Calu3 (cell line): Measurements from ENCODE around the gene NBPF1. TPM values are rescaled to one million over a fixed set of nuclear protein-coding genes. Genes with fewer than 3 reads are reported as not detected.
"Not testable (repeated sequence)": the region's sequence is repeated elsewhere in the genome, so short reads cannot be mapped to it uniquely, and the experiment has no call there.

Source experiments
- BruUV-seq: library from RNA; stranded (reverse); fragments of 400-500 nt; replicated peaks from 2 replicates; lab custom pipeline; 2021; lab: Mats Ljungman, UMichigan
- CTCF ChIA-PET: fragments of 300-600 bp; sonication (Branson Sonifier 250); formaldehyde crosslinking; loops from one replicate; lab custom pipeline; 2022; ENCODE audit warnings: antibody characterized with exemption; lab: Charles Lee
- DNase-seq: peaks from one replicate; pipeline ENCODE4 v3.0.0; 2022
- H3K27ac Mint-ChIP-seq: one replicate; pipeline ENCODE4 v1.8.0; 2022; ENCODE audit warnings: mixed read lengths; ENCODE audit not compliant: unreplicated experiment
- H3K27me3 Mint-ChIP-seq: one replicate; pipeline ENCODE4 v1.8.0; 2022; ENCODE audit warnings: mixed read lengths; ENCODE audit not compliant: unreplicated experiment
- H3K36me3 Mint-ChIP-seq: one replicate; pipeline ENCODE4 v1.8.0; 2022; ENCODE audit warnings: mild to moderate bottlenecking, moderate library complexity, mixed read lengths; ENCODE audit not compliant: insufficient read depth, unreplicated experiment
- H3K4me1 Mint-ChIP-seq: one replicate; pipeline ENCODE4 v1.8.0; 2022; ENCODE audit warnings: mild to moderate bottlenecking, low read depth, mixed read lengths; ENCODE audit not compliant: unreplicated experiment
- H3K4me3 Mint-ChIP-seq: one replicate; pipeline ENCODE4 v1.8.0; 2022; ENCODE audit warnings: mild to moderate bottlenecking, low read depth, moderate library complexity, mixed read lengths; ENCODE audit not compliant: unreplicated experiment
- H3K9me3 Mint-ChIP-seq: one replicate; pipeline ENCODE4 v1.8.0; 2022; ENCODE audit warnings: low read depth, mixed read lengths; ENCODE audit not compliant: unreplicated experiment
- CTCF ChIP-seq: fragments of 200-600 bp; IDR thresholded peaks from one replicate; pipeline ENCODE4 v1.8.0; 2022; ENCODE audit warnings: antibody characterized with exemption; ENCODE audit not compliant: unreplicated experiment
- intact Hi-C: fragments of 100-400 bp; cut with micrococcal nuclease; formaldehyde crosslinking; loops from one replicate; pipeline ENCODE4 v1.10.0; 2022; ENCODE audit not compliant: unreplicated experiment
- total RNA-seq: library from RNA; stranded (reverse); gene quantifications from 2 replicates; pipeline ENCODE4 v1.2.3, GENCODE V29; 2022

The NBPF1 gene
- total RNA-seq, 1 experiment from 2014 or later: 26.4 TPM

GRCh38 chr1:16648250-16648649 is 34.9 kb upstream of the NBPF1 start:
- H3K27me3 Mint-ChIP-seq, H3K27ac Mint-ChIP-seq, intact Hi-C loops, H3K9me3 Mint-ChIP-seq, H3K36me3 Mint-ChIP-seq, H3K4me1 Mint-ChIP-seq, CTCF ChIA-PET, H3K4me3 Mint-ChIP-seq, BruUV-seq, DNase-seq: not testable (repeated sequence)

GRCh38 chr1:16647179-16648176 is 34.1 kb upstream of the NBPF1 start:
- CTCF ChIA-PET, H3K9me3 Mint-ChIP-seq, H3K4me1 Mint-ChIP-seq, BruUV-seq, H3K27ac Mint-ChIP-seq, H3K4me3 Mint-ChIP-seq, H3K27me3 Mint-ChIP-seq, DNase-seq, H3K36me3 Mint-ChIP-seq, intact Hi-C loops: not testable (repeated sequence)

GRCh38 chr1:16646716-16647115 is 33.4 kb upstream of the NBPF1 start:
- H3K27me3 Mint-ChIP-seq, CTCF ChIA-PET, H3K4me1 Mint-ChIP-seq, H3K4me3 Mint-ChIP-seq, DNase-seq, intact Hi-C loops, H3K9me3 Mint-ChIP-seq, H3K27ac Mint-ChIP-seq, BruUV-seq, H3K36me3 Mint-ChIP-seq: not testable (repeated sequence)

- H3K9me3 Mint-ChIP-seq, H3K4me3 Mint-ChIP-seq, CTCF ChIA-PET, H3K27ac Mint-ChIP-seq, H3K36me3 Mint-ChIP-seq, H3K27me3 Mint-ChIP-seq, intact Hi-C loops, H3K4me1 Mint-ChIP-seq, DNase-seq, BruUV-seq: not testable (repeated sequence)
Observed at GRCh38 chr1:16646061-16646664, 32.8 kb upstream of the NBPF1 start.

GRCh38 chr1:16645271-16646060 is 32.1 kb upstream of the NBPF1 start:
- H3K27ac Mint-ChIP-seq, H3K4me3 Mint-ChIP-seq, H3K36me3 Mint-ChIP-seq, H3K4me1 Mint-ChIP-seq, DNase-seq, H3K27me3 Mint-ChIP-seq, BruUV-seq, intact Hi-C loops, CTCF ChIA-PET, H3K9me3 Mint-ChIP-seq: not testable (repeated sequence)

GRCh38 chr1:16644482-16645270 is 31.3 kb upstream of the NBPF1 start:
- BruUV-seq, H3K4me3 Mint-ChIP-seq, H3K9me3 Mint-ChIP-seq, CTCF ChIA-PET, H3K4me1 Mint-ChIP-seq, H3K36me3 Mint-ChIP-seq, H3K27me3 Mint-ChIP-seq, H3K27ac Mint-ChIP-seq, intact Hi-C loops: not testable (repeated sequence)
- TF ChIP-seq CTCF: peak; percentile 20
- DNase-seq: peak; percentile 96
